ENCODE data around the gene TNFSF12.

The TNFSF12 gene, protein sequence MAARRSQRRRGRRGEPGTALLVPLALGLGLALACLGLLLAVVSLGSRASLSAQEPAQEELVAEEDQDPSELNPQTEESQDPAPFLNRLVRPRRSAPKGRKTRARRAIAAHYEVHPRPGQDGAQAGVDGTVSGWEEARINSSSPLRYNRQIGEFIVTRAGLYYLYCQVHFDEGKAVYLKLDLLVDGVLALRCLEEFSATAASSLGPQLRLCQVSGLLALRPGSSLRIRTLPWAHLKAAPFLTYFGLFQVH

DNA sequence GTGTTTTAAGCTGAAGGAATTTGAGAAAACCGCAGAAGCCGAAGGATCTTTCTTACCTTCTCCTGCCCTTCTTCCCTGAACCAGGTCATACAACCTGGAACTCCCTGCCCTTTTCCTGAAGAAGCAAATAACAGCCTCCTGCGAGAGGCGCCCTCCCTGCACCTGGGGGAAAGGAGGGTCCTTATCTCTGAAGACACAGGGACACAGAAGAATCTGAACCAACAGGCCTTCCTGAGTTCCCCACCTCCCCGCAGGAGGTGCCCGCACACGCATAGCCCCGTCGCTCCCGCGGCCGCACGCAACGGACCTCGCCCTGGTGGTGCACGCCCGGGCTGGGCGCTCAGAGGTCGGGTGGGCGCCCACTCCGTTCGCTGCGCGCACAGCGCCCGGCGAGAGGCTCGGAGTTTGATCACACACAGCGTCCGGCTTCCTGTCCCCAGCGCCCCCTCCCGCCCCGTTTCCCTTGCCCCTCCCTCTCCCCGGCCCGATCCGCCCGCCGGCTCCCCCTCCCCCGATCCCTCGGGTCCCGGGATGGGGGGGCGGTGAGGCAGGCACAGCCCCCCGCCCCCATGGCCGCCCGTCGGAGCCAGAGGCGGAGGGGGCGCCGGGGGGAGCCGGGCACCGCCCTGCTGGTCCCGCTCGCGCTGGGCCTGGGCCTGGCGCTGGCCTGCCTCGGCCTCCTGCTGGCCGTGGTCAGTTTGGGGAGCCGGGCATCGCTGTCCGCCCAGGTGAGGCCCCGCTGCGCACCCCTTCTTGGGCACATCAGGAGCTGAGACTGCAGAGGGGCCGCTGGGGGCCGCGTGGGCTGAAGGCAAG lies at the start of gene TNFSF12:
TNFSF12 (plus strand) TSS at position 474 of the 816 bp plus-strand sequence; CDS start at position 570, 96 bp downstream.
- peak in 32 of 51 donors; percentile 14 to 76 (median 48) for DNase-seq

DNA sequence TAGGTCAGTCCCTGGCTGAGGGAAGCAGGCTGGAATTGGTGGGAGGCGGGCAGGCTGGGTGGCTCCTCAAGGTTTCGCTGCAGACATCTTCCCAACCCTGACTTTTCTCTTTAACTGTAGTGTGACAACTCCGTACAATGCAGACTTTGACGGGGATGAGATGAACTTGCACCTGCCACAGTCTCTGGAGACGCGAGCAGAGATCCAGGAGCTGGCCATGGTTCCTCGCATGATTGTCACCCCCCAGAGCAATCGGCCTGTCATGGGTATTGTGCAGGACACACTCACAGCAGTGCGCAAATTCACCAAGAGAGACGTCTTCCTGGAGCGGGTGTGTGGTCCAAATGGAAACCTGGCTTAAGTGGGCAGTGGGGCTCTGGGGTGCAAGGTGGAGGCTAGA lies 49.7 kb upstream of the TNFSF12 start:
- no peak for DNase-seq

DNA sequence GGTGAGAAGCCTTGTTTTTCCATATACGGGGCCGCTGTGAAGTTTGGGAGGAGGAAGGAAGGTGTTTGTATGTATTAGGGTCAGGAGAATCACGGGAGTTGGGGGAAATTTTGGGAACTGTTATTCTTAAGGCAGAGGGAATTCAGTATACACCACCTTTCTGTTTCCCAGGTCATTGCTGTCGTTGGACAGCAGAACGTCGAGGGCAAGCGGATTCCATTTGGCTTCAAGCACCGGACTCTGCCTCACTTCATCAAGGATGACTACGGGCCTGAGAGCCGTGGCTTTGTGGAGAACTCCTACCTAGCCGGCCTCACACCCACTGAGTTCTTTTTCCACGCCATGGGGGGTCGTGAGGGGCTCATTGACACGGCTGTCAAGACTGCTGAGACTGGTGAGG lies 47.1 kb upstream of the TNFSF12 start:
- no peak for DNase-seq

DNA sequence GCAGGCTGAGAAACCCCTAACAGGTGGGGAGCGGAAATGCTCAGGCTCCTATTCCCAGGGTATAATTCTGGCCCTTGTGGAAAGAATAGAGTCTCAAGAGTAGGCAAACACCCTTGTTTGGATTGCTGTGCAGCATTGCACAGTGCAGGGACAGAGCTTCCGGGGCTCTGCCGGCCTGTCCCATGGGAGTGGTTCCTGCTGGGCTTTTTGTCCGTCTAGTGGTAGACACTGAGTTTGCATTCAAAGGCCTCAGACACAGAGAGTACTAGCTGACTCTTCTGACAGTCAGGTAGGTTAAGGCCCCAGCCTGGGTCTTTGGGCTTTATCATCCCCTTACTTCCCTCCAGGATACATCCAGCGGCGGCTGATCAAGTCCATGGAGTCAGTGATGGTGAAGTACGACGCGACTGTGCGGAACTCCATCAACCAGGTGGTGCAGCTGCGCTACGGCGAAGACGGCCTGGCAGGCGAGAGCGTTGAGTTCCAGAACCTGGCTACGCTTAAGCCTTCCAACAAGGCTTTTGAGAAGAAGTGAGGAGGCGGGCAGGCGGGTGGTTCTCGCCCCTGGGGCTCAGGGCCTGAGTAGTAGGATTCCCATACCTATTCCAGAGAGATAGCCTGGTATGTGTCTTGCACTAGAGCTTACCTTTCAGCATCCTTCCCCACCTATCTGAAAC lies 46.5 kb upstream of the TNFSF12 start:
- DNase-seq = no peak

DNA sequence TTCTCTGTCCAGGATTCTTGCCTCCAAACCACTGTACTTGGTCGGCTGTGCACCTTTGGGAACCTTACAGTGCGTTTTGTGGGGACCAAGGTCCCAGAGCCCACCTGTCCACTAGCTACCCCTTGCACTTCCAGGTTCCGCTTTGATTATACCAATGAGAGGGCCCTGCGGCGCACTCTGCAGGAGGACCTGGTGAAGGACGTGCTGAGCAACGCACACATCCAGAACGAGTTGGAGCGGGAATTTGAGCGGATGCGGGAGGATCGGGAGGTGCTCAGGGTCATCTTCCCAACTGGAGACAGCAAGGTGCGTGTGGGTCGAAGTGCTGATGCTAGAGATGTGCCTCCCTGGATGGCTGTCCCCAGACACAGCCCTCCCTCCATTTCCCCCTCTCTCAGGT lies 45.9 kb upstream of the TNFSF12 start:
- no peak for DNase-seq

DNA sequence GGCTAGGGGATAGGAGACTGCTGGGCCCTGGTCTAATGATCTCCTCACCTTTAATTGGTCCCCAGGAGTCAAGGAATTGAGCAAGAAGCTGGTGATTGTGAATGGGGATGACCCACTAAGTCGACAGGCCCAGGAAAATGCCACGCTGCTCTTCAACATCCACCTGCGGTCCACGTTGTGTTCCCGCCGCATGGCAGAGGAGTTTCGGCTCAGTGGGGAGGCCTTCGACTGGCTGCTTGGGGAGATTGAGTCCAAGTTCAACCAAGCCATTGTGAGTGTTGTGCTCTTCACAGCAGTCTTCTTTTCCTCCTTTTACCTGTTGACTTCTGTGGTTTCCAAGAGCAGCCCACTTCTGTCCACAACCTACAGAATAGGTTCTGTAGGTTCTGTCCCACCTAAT lies 45.3 kb upstream of the TNFSF12 start:
- DNase-seq = no peak

DNA sequence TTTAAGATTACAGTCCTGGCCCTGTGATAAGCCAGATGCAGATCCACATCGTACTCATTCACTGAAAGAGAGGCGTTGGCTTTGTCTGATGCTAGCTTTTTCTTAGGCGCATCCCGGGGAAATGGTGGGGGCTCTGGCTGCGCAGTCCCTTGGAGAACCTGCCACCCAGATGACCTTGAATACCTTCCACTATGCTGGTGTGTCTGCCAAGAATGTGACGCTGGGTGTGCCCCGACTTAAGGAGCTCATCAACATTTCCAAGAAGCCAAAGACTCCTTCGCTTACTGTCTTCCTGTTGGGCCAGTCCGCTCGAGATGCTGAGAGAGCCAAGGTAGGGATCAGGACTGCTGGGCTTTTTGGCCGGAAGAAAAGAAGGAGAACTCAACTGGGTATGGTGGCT lies 40.7 kb upstream of the TNFSF12 start:
- no peak for DNase-seq

DNA sequence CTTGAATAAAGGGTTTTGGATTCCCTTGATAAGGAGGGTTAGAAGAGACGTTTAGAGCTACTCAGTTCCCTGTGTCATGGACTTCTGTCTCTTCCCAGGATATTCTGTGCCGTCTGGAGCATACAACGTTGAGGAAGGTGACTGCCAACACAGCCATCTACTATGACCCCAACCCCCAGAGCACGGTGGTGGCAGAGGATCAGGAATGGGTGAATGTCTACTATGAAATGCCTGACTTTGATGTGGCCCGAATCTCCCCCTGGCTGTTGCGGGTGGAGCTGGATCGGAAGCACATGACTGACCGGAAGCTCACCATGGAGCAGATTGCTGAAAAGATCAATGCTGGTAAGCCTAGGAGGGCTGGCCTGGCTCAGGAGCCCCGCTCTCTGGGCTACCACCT lies 40.0 kb upstream of the TNFSF12 start:
- DNase-seq = no peak

DNA sequence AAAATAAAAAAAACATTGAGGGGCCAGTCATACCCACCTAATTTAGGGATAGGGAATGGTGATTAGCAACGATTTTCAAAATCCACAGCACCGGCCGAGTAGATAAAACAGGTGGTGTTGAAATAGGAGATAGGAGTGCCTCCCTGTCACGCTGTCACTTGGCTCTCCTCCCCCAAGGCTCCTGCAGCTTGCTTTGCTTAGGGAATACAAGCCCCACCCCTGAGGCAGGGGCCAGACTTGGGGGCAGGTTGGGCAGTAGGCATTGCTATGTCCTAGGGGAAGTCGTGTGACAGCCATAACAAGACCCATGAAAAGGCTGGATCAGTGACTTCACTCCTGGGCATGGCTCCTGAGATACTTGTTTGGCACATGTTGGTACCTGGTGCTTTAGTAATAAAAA lies 38.9 kb upstream of the TNFSF12 start:
- no peak for DNase-seq

DNA sequence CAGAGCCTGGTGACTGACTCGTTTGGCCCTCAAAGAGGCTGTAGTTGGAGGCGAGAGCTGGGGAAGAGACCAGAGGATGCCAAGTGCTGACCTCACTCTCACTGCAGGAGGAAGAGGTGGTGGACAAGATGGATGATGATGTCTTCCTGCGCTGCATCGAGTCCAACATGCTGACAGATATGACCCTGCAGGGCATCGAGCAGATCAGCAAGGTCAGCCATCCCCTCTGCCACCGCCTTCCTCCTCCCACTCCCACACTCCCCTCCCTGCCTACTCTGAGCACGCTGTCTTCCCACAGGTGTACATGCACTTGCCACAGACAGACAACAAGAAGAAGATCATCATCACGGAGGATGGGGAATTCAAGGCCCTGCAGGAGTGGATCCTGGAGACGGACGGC lies 37.8 kb upstream of the TNFSF12 start:
- DNase-seq = no peak

DNA sequence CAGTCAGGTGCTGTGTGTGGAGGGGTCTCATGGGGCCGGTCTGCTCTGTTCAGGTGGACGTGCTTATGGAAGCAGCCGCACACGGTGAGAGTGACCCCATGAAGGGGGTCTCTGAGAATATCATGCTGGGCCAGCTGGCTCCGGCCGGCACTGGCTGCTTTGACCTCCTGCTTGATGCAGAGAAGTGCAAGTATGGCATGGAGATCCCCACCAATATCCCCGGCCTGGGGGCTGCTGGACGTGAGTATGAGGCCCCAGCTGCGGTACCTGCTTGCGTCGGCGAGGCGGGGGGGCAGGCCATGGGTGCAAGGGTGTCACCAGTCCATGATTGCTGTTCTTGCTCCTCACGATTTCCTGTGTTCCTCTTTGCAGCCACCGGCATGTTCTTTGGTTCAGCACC lies 36.8 kb upstream of the TNFSF12 start:
- DNase-seq = no peak

DNA sequence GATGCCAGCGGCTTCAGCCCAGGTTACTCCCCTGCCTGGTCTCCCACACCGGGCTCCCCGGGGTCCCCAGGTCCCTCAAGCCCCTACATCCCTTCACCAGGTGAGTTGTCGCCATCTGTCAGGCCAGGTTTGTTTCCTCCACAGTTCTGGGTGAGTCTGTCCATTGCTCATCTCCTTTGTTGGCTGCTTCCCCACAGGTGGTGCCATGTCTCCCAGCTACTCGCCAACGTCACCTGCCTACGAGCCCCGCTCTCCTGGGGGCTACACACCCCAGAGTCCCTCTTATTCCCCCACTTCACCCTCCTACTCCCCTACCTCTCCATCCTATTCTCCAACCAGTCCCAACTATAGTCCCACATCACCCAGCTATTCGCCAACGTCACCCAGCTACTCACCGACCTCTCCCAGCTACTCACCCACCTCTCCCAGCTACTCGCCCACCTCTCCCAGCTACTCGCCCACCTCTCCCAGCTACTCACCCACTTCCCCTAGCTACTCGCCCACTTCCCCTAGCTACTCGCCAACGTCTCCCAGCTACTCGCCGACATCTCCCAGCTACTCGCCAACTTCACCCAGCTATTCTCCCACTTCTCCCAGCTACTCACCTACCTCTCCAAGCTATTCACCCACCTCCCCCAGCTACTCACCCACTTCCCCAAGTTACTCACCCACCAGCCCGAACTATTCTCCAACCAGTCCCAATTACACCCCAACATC lies 35.9 kb upstream of the TNFSF12 start:
- DNase-seq = no peak

DNA sequence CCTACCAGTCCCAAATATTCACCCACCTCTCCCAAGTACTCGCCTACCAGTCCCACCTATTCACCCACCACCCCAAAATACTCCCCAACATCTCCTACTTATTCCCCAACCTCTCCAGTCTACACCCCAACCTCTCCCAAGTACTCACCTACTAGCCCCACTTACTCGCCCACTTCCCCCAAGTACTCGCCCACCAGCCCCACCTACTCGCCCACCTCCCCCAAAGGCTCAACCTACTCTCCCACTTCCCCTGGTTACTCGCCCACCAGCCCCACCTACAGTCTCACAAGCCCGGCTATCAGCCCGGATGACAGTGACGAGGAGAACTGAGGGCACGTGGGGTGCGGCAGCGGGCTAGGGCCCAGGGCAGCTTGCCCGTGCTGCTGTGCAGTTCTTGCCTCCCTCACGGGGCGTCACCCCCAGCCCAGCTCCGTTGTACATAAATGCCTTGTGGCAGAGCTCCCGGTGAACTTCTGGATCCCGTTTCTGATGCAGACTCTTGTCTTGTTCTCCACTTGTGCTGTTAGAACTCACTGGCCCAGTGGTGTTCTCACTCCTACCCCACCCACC lies 34.9 kb upstream of the TNFSF12 start:
- no peak for DNase-seq

DNA sequence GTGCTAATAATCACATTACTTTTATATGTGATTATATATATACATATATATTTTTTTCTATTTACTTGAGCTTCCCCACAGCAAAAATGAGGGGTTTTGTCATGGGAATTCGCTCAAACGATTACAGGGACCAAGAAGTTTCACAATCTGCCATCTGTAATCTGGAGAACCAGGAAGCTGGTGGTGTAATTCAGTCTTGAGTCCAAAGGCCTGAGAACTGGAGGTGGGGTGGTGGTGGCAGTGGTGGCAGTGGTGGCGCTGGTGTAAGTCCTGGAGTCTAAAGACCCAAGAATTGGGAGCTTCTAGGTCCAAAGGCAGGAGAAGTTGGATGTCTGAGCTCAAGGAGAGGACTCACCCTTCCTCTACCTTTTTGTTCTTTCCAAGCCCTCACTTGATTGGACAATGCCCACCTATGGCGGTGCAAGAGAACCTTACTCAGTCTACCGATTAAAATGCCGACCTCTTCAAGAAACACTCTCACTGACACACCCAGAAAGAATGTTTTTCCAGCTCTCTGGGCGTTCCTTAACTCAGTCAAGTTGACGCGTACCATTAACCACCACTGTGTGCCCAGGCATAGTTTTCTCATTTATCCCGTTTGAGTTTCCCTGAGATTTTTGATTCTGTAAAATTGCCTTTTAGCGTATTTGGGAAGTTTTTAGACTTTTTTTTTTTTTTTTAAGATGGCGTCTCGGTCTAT lies 32.8 kb upstream of the TNFSF12 start:
- DNase-seq = no peak

DNA sequence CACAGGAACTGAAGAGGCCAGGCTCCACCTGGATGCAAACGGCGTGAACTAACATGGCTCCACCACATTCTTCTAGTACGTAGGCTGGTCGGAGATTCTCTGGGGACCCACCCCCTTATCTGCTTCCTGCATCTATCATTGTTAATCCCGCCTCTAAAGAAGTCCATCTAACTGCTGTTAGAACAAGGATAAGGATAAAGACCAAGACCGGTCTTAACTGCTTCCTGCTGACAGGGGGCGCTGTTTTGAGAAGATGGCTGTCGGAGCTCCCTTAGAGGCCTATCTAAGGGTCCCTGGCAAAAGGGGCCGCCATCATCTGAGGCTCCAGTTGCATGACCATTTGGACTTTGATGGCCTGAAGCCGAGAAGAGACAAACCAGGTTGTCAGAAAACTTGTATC lies 25.8 kb upstream of the TNFSF12 start:
- DNase-seq = no peak

DNA sequence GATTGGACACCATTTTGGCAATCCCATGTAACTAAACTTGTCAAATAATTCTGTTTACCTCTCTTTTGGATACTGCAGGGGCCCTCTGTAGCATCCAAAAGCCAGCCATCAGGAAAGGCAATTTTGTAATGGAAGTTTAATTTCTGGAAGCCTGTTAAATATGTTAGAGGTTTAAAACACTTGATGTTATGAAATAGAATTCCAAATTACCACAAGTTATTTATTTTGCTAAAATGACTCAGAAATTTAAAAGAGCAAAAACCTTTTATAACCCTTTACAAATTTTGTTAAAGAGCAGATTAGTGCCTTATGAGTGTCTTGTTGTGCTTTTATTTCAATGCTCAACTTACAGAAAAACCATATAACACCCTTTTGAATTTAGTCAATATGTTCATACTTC lies 20.0 kb upstream of the TNFSF12 start:
- DNase-seq = no peak

DNA sequence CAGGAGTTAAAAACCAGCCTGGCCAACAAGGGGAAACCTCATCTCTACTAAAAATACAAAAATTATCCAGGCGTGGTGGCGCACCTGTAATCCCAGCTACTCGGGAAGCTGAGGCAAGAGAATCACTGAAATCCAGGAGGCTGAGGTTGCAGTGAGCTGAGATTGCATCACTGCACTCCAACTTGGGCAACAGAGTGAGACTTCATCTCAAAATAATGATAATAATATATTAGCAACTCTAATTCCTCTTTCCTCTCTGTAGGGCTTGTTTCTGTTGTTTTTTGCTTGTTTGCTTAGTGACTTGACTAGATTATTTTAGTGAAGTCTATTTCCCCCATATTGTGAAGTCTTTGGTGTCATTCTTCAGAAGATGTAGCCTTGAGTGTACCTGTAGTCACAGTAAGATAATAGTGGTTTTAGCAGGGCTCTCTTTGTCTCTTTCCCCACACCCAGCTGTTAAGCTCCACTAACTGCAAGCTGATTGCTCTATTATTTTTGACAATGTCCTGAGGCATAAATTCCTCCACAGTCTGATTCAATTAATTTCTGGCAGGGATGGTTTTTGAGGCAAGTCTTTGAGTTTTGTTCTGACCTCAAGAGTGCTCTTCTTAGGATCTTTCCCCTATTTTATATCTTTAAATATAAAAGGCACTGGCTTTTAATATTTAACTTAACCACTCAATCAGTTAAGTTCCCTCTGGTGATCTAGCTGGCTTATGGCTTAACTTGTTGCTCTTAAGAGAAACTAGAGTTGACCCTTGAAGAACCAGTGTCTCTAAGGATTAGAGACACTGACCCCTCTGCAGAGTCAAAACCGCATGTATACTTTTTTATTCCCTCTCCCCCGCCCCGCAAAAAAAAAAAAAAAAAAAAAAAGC lies 18.6 kb upstream of the TNFSF12 start:
- DNase-seq = no peak

DNA sequence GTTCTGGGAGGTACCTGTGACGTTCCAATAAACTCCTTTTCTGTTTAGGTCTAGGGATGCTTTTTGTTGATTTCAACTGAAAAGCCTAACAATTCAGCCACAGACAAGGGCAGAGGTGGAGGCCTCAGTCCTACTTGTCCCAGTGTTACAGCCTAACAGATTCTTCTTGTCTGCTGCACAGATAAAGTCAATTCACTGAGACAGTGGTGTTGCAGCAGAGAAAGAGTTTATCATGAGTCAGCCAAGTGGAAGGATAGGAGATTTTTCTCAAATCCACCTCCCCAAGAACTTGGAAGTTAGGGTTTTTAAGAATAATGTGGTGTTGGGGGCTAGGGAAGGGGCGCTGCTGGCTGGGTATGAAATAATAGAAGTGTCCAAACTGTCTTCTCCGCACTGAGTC lies 10.8 kb upstream of the TNFSF12 start:
- no peak for DNase-seq

DNA sequence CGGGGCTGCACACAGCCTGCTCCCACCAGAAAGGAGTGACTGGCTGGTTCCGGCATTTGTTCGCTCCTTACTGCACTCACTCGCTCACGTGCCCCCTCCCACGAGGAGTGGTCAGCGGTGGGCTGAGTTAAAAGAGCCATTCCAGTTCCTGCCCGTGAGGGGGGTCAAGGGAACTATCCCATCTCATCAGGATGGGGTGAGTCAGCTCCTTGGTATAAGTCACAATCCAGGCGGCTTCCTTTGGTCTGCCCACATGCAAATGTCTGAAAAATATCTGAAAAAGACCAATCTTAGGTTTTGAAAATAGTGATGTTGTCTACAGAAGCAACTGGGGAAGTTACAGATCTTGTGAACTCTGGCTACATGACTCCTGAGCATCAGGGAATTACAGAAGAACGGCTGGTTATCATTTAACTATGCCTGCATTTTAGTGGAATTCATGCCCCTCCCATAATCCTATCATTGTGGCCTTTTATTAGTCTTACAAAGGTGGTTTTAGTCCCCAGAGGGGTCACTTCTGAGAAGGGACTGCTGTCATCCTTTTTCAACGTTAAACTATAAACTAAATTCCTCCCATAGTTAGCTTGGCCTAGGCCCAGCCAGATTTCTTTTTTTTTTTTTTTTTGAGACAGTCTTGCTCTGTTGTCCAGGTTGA lies 9.8 kb upstream of the TNFSF12 start:
- DNase-seq = no peak
